ENCODE results near the gene MARCHF10.

The MARCHF10 gene

GRCh38 chr17:62735044-62735651, 73.0 kb downstream of the MARCHF10 start:
- no peak overlapping the region for H2BK15ac ChIP-seq (ENCODE audit: low read length)
- H3K4me2 ChIP-seq (ENCODE audit: insufficient read depth, low read length, poor library complexity, severe bottlenecking): no peak overlapping the region
- H3K27me3 ChIP-seq (ENCODE audit: control insufficient read depth in 3 of 3, insufficient read depth in 3 of 3, low read depth in 1 of 3, low read length in 3 of 3): no peaks in the 10 kb centered on the region
- no peak overlapping the region for H3K18ac ChIP-seq (ENCODE audit: low read length)
- H3K27ac ChIP-seq (replicated peaks; ENCODE audit: low read length): no peak overlapping the region
- peaks cover 3 to 15% of the 10 kb centered on the region in 2 donors for H3K4me1 ChIP-seq (ENCODE audit: control insufficient read depth in 2 of 2, insufficient read depth in 1 of 2, low read depth in 1 of 2, low read length in 2 of 2)
- H2AFZ ChIP-seq (ENCODE audit: low read length): peak overlapping the region; percentile 43
- no peak overlapping the region for H3K23ac ChIP-seq (ENCODE audit: low read depth, low read length, poor library complexity)
- no peak overlapping the region for H3K4ac ChIP-seq (ENCODE audit: low read length)
- no peak overlapping the region for H2BK12ac ChIP-seq (ENCODE audit: low read length)
- no peak for DNase-seq (ENCODE audit: low spot score)
- no peaks in the 10 kb centered on the region for H3K79me1 ChIP-seq (ENCODE audit: low read depth, low read length)
- H4K8ac ChIP-seq (ENCODE audit: low read depth, low read length): no peak overlapping the region
- H3K9me3 ChIP-seq (replicated peaks in 1 of 2; ENCODE audit: control insufficient read depth in 2 of 2, insufficient read depth in 1 of 2, low read depth in 1 of 2, low read length in 2 of 2): peaks cover 0 to 4% of the 10 kb centered on the region in 2 donors
- H4K91ac ChIP-seq (ENCODE audit: low read depth, low read length, poor library complexity): no peak overlapping the region
- no peak overlapping the region for H3K14ac ChIP-seq (ENCODE audit: low read length)
- no peak overlapping the region for H2BK5ac ChIP-seq (ENCODE audit: low read length)
- no peak overlapping the region for H3K9ac ChIP-seq (ENCODE audit: low read depth, low read length, poor library complexity)
- no peak overlapping the region for H3K4me3 ChIP-seq (ENCODE audit: low read length in 2 of 2)
- WGBS, 2 donors (ENCODE audit: extremely low coverage in 2 of 2, insufficient read length in 2 of 2, insufficient replicate concordance in 1 of 2): no CpG with 5 or more reads among the region's 7 CpGs
- H2BK120ac ChIP-seq (ENCODE audit: low read depth, low read length): no peak overlapping the region
- no peak overlapping the region for H2AK5ac ChIP-seq (ENCODE audit: low read depth, low read length)
- H3K36me3 ChIP-seq (replicated peaks in 1 of 2; ENCODE audit: control insufficient read depth in 2 of 2, insufficient read depth in 2 of 2, low read length in 2 of 2): no peaks in the 10 kb centered on the region

- no peaks in the 10 kb centered on the region for H3K79me1 ChIP-seq (ENCODE audit: low read depth, low read length)
- H2BK12ac ChIP-seq (ENCODE audit: low read length): no peak overlapping the region
- no peak overlapping the region for H2BK15ac ChIP-seq (ENCODE audit: low read length)
- H3K9me3 ChIP-seq (replicated peaks in 1 of 2; ENCODE audit: control insufficient read depth in 2 of 2, insufficient read depth in 1 of 2, low read depth in 1 of 2, low read length in 2 of 2): peaks cover 0 to 7% of the 10 kb centered on the region in 2 donors
- DNase-seq (ENCODE audit: low spot score): no peak
- no peak overlapping the region for H3K9ac ChIP-seq (ENCODE audit: low read depth, low read length, poor library complexity)
- H2BK5ac ChIP-seq (ENCODE audit: low read length): no peak overlapping the region
- no CpG with 5 or more reads among the region's 5 CpGs for WGBS, 2 donors (ENCODE audit: extremely low coverage in 2 of 2, insufficient read length in 2 of 2, insufficient replicate concordance in 1 of 2)
- peak overlapping the region; percentile 67 for H2AFZ ChIP-seq (ENCODE audit: low read length)
- no peak overlapping the region for H3K4me3 ChIP-seq (ENCODE audit: low read length in 2 of 2)
- H4K91ac ChIP-seq (ENCODE audit: low read depth, low read length, poor library complexity): no peak overlapping the region
- H3K4me1 ChIP-seq (ENCODE audit: control insufficient read depth in 2 of 2, insufficient read depth in 1 of 2, low read depth in 1 of 2, low read length in 2 of 2): peaks cover 1 to 4% of the 10 kb centered on the region in 2 donors
- no peak overlapping the region for H3K27ac ChIP-seq (replicated peaks; ENCODE audit: low read length)
- H3K4me2 ChIP-seq (ENCODE audit: insufficient read depth, low read length, poor library complexity, severe bottlenecking): no peak overlapping the region
- H3K14ac ChIP-seq (ENCODE audit: low read length): no peak overlapping the region
- no peaks in the 10 kb centered on the region for H3K36me3 ChIP-seq (replicated peaks in 1 of 2; ENCODE audit: control insufficient read depth in 2 of 2, insufficient read depth in 2 of 2, low read length in 2 of 2)
- H2AK5ac ChIP-seq (ENCODE audit: low read depth, low read length): no peak overlapping the region
- H3K23ac ChIP-seq (ENCODE audit: low read depth, low read length, poor library complexity): no peak overlapping the region
- H3K18ac ChIP-seq (ENCODE audit: low read length): no peak overlapping the region
- H4K8ac ChIP-seq (ENCODE audit: low read depth, low read length): no peak overlapping the region
- H3K27me3 ChIP-seq (ENCODE audit: control insufficient read depth in 3 of 3, insufficient read depth in 3 of 3, low read depth in 1 of 3, low read length in 3 of 3): no peaks in the 10 kb centered on the region
- no peak overlapping the region for H3K4ac ChIP-seq (ENCODE audit: low read length)
- H2BK120ac ChIP-seq (ENCODE audit: low read depth, low read length): no peak overlapping the region
Measured at GRCh38 chr17:62732125-62732524, 76.0 kb downstream of the MARCHF10 start.

GRCh38 chr17:62727916-62728672, 80.0 kb downstream of the MARCHF10 start:
- no peak overlapping the region for H4K91ac ChIP-seq (ENCODE audit: low read depth, low read length, poor library complexity)
- no peak for DNase-seq (ENCODE audit: low spot score)
- H3K23ac ChIP-seq (ENCODE audit: low read depth, low read length, poor library complexity): no peak overlapping the region
- H3K27ac ChIP-seq (replicated peaks; ENCODE audit: low read length): no peak overlapping the region
- no peak overlapping the region for H3K4ac ChIP-seq (ENCODE audit: low read length)
- no peak overlapping the region for H2BK120ac ChIP-seq (ENCODE audit: low read depth, low read length)
- no peaks in the 10 kb centered on the region for H3K79me1 ChIP-seq (ENCODE audit: low read depth, low read length)
- H3K18ac ChIP-seq (ENCODE audit: low read length): no peak overlapping the region
- peaks cover 0 to 3% of the 10 kb centered on the region in 2 donors for H3K9me3 ChIP-seq (replicated peaks in 1 of 2; ENCODE audit: control insufficient read depth in 2 of 2, insufficient read depth in 1 of 2, low read depth in 1 of 2, low read length in 2 of 2)
- WGBS, 2 donors (ENCODE audit: extremely low coverage in 2 of 2, insufficient read length in 2 of 2, insufficient replicate concordance in 1 of 2): no CpG with 5 or more reads among the region's 6 CpGs
- no peak overlapping the region for H3K4me3 ChIP-seq (ENCODE audit: low read length in 2 of 2)
- no peak overlapping the region for H3K4me2 ChIP-seq (ENCODE audit: insufficient read depth, low read length, poor library complexity, severe bottlenecking)
- H2BK5ac ChIP-seq (ENCODE audit: low read length): no peak overlapping the region
- peaks cover 0 to 7% of the 10 kb centered on the region in 2 donors for H3K4me1 ChIP-seq (ENCODE audit: control insufficient read depth in 2 of 2, insufficient read depth in 1 of 2, low read depth in 1 of 2, low read length in 2 of 2)
- H3K27me3 ChIP-seq (ENCODE audit: control insufficient read depth in 3 of 3, insufficient read depth in 3 of 3, low read depth in 1 of 3, low read length in 3 of 3): no peaks in the 10 kb centered on the region
- peak overlapping the region; percentile 60 for H2AK5ac ChIP-seq (ENCODE audit: low read depth, low read length)
- no peak overlapping the region for H2AFZ ChIP-seq (ENCODE audit: low read length)
- H3K36me3 ChIP-seq (replicated peaks in 1 of 2; ENCODE audit: control insufficient read depth in 2 of 2, insufficient read depth in 2 of 2, low read length in 2 of 2): no peaks in the 10 kb centered on the region
- no peak overlapping the region for H4K8ac ChIP-seq (ENCODE audit: low read depth, low read length)
- no peak overlapping the region for H3K9ac ChIP-seq (ENCODE audit: low read depth, low read length, poor library complexity)
- no peak overlapping the region for H2BK12ac ChIP-seq (ENCODE audit: low read length)
- H3K14ac ChIP-seq (ENCODE audit: low read length): no peak overlapping the region
- no peak overlapping the region for H2BK15ac ChIP-seq (ENCODE audit: low read length)

- WGBS, 2 donors (ENCODE audit: extremely low coverage in 2 of 2, insufficient read length in 2 of 2, insufficient replicate concordance in 1 of 2): 100% methylated on average over 1 of the region's 5 CpGs; no CpG with 5 or more reads in 1 of the 2 donors
- no peak for DNase-seq (ENCODE audit: low spot score)
Measured at GRCh38 chr17:62725791-62726249, 82.3 kb downstream of the MARCHF10 start.

More at GRCh38 chr17:62725791-62726249, 82.3 kb downstream of the MARCHF10 start:
- H3K27me3 ChIP-seq (ENCODE audit: control insufficient read depth in 3 of 3, insufficient read depth in 3 of 3, low read depth in 1 of 3, low read length in 3 of 3): no peaks in the 10 kb centered on the region
- peaks cover 0 to 7% of the 10 kb centered on the region in 2 donors for H3K4me1 ChIP-seq (ENCODE audit: control insufficient read depth in 2 of 2, insufficient read depth in 1 of 2, low read depth in 1 of 2, low read length in 2 of 2)
- no peak overlapping the region for H3K4me2 ChIP-seq (ENCODE audit: insufficient read depth, low read length, poor library complexity, severe bottlenecking)
- H2AK5ac ChIP-seq (ENCODE audit: low read depth, low read length): no peak overlapping the region
- no peak overlapping the region for H3K14ac ChIP-seq (ENCODE audit: low read length)
- no peaks in the 10 kb centered on the region for H3K36me3 ChIP-seq (replicated peaks in 1 of 2; ENCODE audit: control insufficient read depth in 2 of 2, insufficient read depth in 2 of 2, low read length in 2 of 2)
- no peak overlapping the region for H3K23ac ChIP-seq (ENCODE audit: low read depth, low read length, poor library complexity)
- no peak overlapping the region for H3K4ac ChIP-seq (ENCODE audit: low read length)
- no peak overlapping the region for H2AFZ ChIP-seq (ENCODE audit: low read length)
- no peak overlapping the region for H3K27ac ChIP-seq (replicated peaks; ENCODE audit: low read length)
- H3K18ac ChIP-seq (ENCODE audit: low read length): no peak overlapping the region
- H2BK12ac ChIP-seq (ENCODE audit: low read length): no peak overlapping the region
- no peak overlapping the region for H3K9ac ChIP-seq (ENCODE audit: low read depth, low read length, poor library complexity)
- H2BK5ac ChIP-seq (ENCODE audit: low read length): no peak overlapping the region
- H3K79me1 ChIP-seq (ENCODE audit: low read depth, low read length): no peaks in the 10 kb centered on the region
- H2BK120ac ChIP-seq (ENCODE audit: low read depth, low read length): no peak overlapping the region
- H4K91ac ChIP-seq (ENCODE audit: low read depth, low read length, poor library complexity): no peak overlapping the region
- H2BK15ac ChIP-seq (ENCODE audit: low read length): peak overlapping the region; percentile 20
- no peak overlapping the region for H3K4me3 ChIP-seq (ENCODE audit: low read length in 2 of 2)
- no peak overlapping the region for H4K8ac ChIP-seq (ENCODE audit: low read depth, low read length)
- H3K9me3 ChIP-seq (replicated peaks in 1 of 2; ENCODE audit: control insufficient read depth in 2 of 2, insufficient read depth in 1 of 2, low read depth in 1 of 2, low read length in 2 of 2): peaks cover 0 to 3% of the 10 kb centered on the region in 2 donors
